Measurements from ENCODE around the gene C15orf39.
A peak's percentile ranks its signal among the peaks of the same experiment; 100 is the strongest.

The C15orf39 gene

GRCh38 chr15:75167588-75168350, 33.9 kb upstream of the C15orf39 start:
- no peak overlapping the region for H3K27ac Mint-ChIP-seq
- peaks cover 2% of the 10 kb centered on the region for H3K27me3 Mint-ChIP-seq
- no peak overlapping the region for H3K4me3 Mint-ChIP-seq
- H3K4me1 Mint-ChIP-seq (ENCODE audit: low read depth), result peaks cover 56% of the 10 kb centered on the region
- H3K36me3 Mint-ChIP-seq (ENCODE audit: low read depth), result no peaks in the 10 kb centered on the region
- no peaks in the 10 kb centered on the region for H3K9me3 Mint-ChIP-seq

- no peak overlapping the region for H3K4me3 Mint-ChIP-seq
- H3K36me3 Mint-ChIP-seq (ENCODE audit: low read depth), result no peaks in the 10 kb centered on the region
- peaks cover 2% of the 10 kb centered on the region for H3K27me3 Mint-ChIP-seq
Observed at GRCh38 chr15:75168374-75168773, 33.3 kb upstream of the C15orf39 start.

GRCh38 chr15:75170203-75170602, 31.5 kb upstream of the C15orf39 start:
- H3K27ac Mint-ChIP-seq, result no peak overlapping the region

More at GRCh38 chr15:75168374-75168773, 33.3 kb upstream of the C15orf39 start:
- Mint-ChIP-seq H3K27ac (no peak overlapping the region), H3K4me1 (ENCODE audit: low read depth) (peaks cover 60% of the 10 kb centered on the region), H3K9me3 (no peaks in the 10 kb centered on the region)

GRCh38 chr15:75170711-75171341, 30.9 kb upstream of the C15orf39 start:
- H3K27ac Mint-ChIP-seq, result peak overlapping the region; percentile 82
- no peaks in the 10 kb centered on the region for H3K27me3 Mint-ChIP-seq
- H3K4me1 Mint-ChIP-seq (ENCODE audit: low read depth), result peaks cover 57% of the 10 kb centered on the region
- no peaks in the 10 kb centered on the region for H3K36me3 Mint-ChIP-seq (ENCODE audit: low read depth)
- H3K4me3 Mint-ChIP-seq, result peak overlapping the region; percentile 21
- H3K9me3 Mint-ChIP-seq, result no peaks in the 10 kb centered on the region

More at GRCh38 chr15:75170203-75170602, 31.5 kb upstream of the C15orf39 start:
- no peaks in the 10 kb centered on the region for H3K36me3 Mint-ChIP-seq (ENCODE audit: low read depth)
- no peak overlapping the region for H3K4me3 Mint-ChIP-seq
- H3K4me1 Mint-ChIP-seq (ENCODE audit: low read depth), result peaks cover 57% of the 10 kb centered on the region
- no peaks in the 10 kb centered on the region for H3K9me3 Mint-ChIP-seq
- no peaks in the 10 kb centered on the region for H3K27me3 Mint-ChIP-seq

- H3K27ac Mint-ChIP-seq, result peak overlapping the region; percentile 82
- H3K4me1 Mint-ChIP-seq (ENCODE audit: low read depth), result peaks cover 57% of the 10 kb centered on the region
- peak overlapping the region; percentile 21 for H3K4me3 Mint-ChIP-seq
- peaks cover 1% of the 10 kb centered on the region for H3K27me3 Mint-ChIP-seq
- no peaks in the 10 kb centered on the region for H3K36me3 Mint-ChIP-seq (ENCODE audit: low read depth)
- no peaks in the 10 kb centered on the region for H3K9me3 Mint-ChIP-seq
Observed at GRCh38 chr15:75171408-75171807, 30.3 kb upstream of the C15orf39 start.

GRCh38 chr15:75172284-75172820, 29.3 kb upstream of the C15orf39 start:
- Mint-ChIP-seq H3K36me3 (ENCODE audit: low read depth) (no peaks in the 10 kb centered on the region), H3K9me3 (no peaks in the 10 kb centered on the region), H3K27ac (peak overlapping the region; percentile 71), H3K27me3 (peaks cover 11% of the 10 kb centered on the region), H3K4me1 (ENCODE audit: low read depth) (peaks cover 57% of the 10 kb centered on the region), H3K4me3 (no peak overlapping the region)

GRCh38 chr15:75174102-75174501, 27.6 kb upstream of the C15orf39 start:
- H3K36me3 Mint-ChIP-seq (ENCODE audit: low read depth), result no peaks in the 10 kb centered on the region
- no peak overlapping the region for H3K27ac Mint-ChIP-seq
- peaks cover 50% of the 10 kb centered on the region for H3K4me1 Mint-ChIP-seq (ENCODE audit: low read depth)
- H3K9me3 Mint-ChIP-seq, result no peaks in the 10 kb centered on the region
- H3K4me3 Mint-ChIP-seq, result no peak overlapping the region
- peaks cover 21% of the 10 kb centered on the region for H3K27me3 Mint-ChIP-seq

GRCh38 chr15:75174729-75175128, 27.0 kb upstream of the C15orf39 start:
- H3K9me3 Mint-ChIP-seq, result no peaks in the 10 kb centered on the region
- H3K27ac Mint-ChIP-seq, result no peak overlapping the region
- peaks cover 47% of the 10 kb centered on the region for H3K4me1 Mint-ChIP-seq (ENCODE audit: low read depth)
- no peak overlapping the region for H3K4me3 Mint-ChIP-seq
- peaks cover 27% of the 10 kb centered on the region for H3K27me3 Mint-ChIP-seq
- no peaks in the 10 kb centered on the region for H3K36me3 Mint-ChIP-seq (ENCODE audit: low read depth)

- Mint-ChIP-seq H3K27ac (no peak overlapping the region), H3K4me1 (ENCODE audit: low read depth) (peaks cover 30% of the 10 kb centered on the region), H3K27me3 (peaks cover 41% of the 10 kb centered on the region)
Observed at GRCh38 chr15:75176396-75176761, 25.3 kb upstream of the C15orf39 start.

GRCh38 chr15:75177360-75178071, 24.2 kb upstream of the C15orf39 start:
- Mint-ChIP-seq H3K27ac (no peak overlapping the region), H3K4me1 (ENCODE audit: low read depth) (peaks cover 22% of the 10 kb centered on the region), H3K27me3 (peaks cover 50% of the 10 kb centered on the region), H3K9me3 (no peaks in the 10 kb centered on the region), H3K36me3 (ENCODE audit: low read depth) (no peaks in the 10 kb centered on the region), H3K4me3 (no peak overlapping the region)

More at GRCh38 chr15:75176396-75176761, 25.3 kb upstream of the C15orf39 start:
- H3K36me3 Mint-ChIP-seq (ENCODE audit: low read depth), result no peaks in the 10 kb centered on the region
- H3K9me3 Mint-ChIP-seq, result no peaks in the 10 kb centered on the region
- H3K4me3 Mint-ChIP-seq, result no peak overlapping the region

- Mint-ChIP-seq H3K4me1 (ENCODE audit: low read depth) (peaks cover 16% of the 10 kb centered on the region), H3K36me3 (ENCODE audit: low read depth) (no peaks in the 10 kb centered on the region), H3K9me3 (no peaks in the 10 kb centered on the region), H3K27ac (no peak overlapping the region), H3K4me3 (peak overlapping the region; percentile 39), H3K27me3 (peaks cover 51% of the 10 kb centered on the region)
Observed at GRCh38 chr15:75178171-75178937, 23.3 kb upstream of the C15orf39 start.

- Mint-ChIP-seq H3K27ac (peak overlapping the region; percentile 31), H3K4me3 (no peak overlapping the region), H3K27me3 (peaks cover 51% of the 10 kb centered on the region), H3K4me1 (ENCODE audit: low read depth) (peaks cover 14% of the 10 kb centered on the region), H3K9me3 (no peaks in the 10 kb centered on the region), H3K36me3 (ENCODE audit: low read depth) (no peaks in the 10 kb centered on the region)
Observed at GRCh38 chr15:75178938-75179745, 22.5 kb upstream of the C15orf39 start.

- Mint-ChIP-seq H3K4me1 (ENCODE audit: low read depth) (peaks cover 14% of the 10 kb centered on the region), H3K4me3 (no peak overlapping the region), H3K27ac (no peak overlapping the region), H3K9me3 (no peaks in the 10 kb centered on the region), H3K36me3 (ENCODE audit: low read depth) (no peaks in the 10 kb centered on the region), H3K27me3 (peaks cover 55% of the 10 kb centered on the region)
Observed at GRCh38 chr15:75179746-75180140, 21.9 kb upstream of the C15orf39 start.

- Mint-ChIP-seq H3K4me3 (no peak overlapping the region), H3K36me3 (ENCODE audit: low read depth) (no peaks in the 10 kb centered on the region), H3K9me3 (no peaks in the 10 kb centered on the region), H3K27me3 (peaks cover 50% of the 10 kb centered on the region), H3K4me1 (ENCODE audit: low read depth) (peaks cover 14% of the 10 kb centered on the region), H3K27ac (no peak overlapping the region)
Observed at GRCh38 chr15:75181780-75182179, 19.9 kb upstream of the C15orf39 start.

Measured in stimulated activated naive CD8-positive, alpha-beta T cell treated with anti-CD3 and anti-CD28 coated beads, Interleukin-15, Interleukin-2, amounts not matched to agents 100 ng/mL and 50 ng/mL, for 24 hours (primary cell).